ENCODE results near the gene SLC43A3. TPM values are rescaled to one million over a fixed set of nuclear protein-coding genes. Genes with fewer than 3 reads are reported as not detected.

SLC43A3 gene
- total and polyA plus RNA-seq, 2 donors (not counting 3 experiments of a cell fraction or from before 2014, with no cell fraction given) = 68.9 to 104 TPM

GRCh38 chr11:57386178-57386940 lies 40.6 kb downstream of the SLC43A3 start:
- dilution Hi-C loops (cut with MboI; ENCODE audit: extremely low pct_ligation_motif_present, low sequenced_read_pairs) = no loop called here
- no peaks in the 10 kb centered on the region for H3K9me1 ChIP-seq (replicated peaks; ENCODE audit: control insufficient read depth, extremely low read depth, insufficient read depth, low read length)

More at GRCh38 chr11:57386178-57386940, 40.6 kb downstream of the SLC43A3 start:
- Histone ChIP-seq H2AFZ (ENCODE audit: low read depth, low read length) (no peak overlapping the region), H3K36me3 (ENCODE audit: control insufficient read depth in 2 of 2, extremely low read depth in 1 of 2, insufficient read depth in 2 of 2, low read length in 2 of 2) (no peaks in the 10 kb centered on the region), H3K4me3 (replicated peaks in 1 of 3; ENCODE audit: insufficient read depth in 1 of 3, low read depth in 1 of 3, low read length in 3 of 3) (no peak overlapping the region), H4K20me1 (replicated peaks; ENCODE audit: control insufficient read depth, extremely low read depth, insufficient read depth, low read length) (no peaks in the 10 kb centered on the region), H3K4me2 (ENCODE audit: insufficient read depth, low read length) (no peak overlapping the region), H3K27ac (ENCODE audit: insufficient read depth, low read depth, low read length) (no peak overlapping the region), H3K9me3 (replicated peaks; ENCODE audit: control insufficient read depth, insufficient read depth, low read length) (no peaks in the 10 kb centered on the region), H3K4me1 (ENCODE audit: control insufficient read depth, extremely low read depth, insufficient read depth, low read length) (no peaks in the 10 kb centered on the region), H3K27me3 (ENCODE audit: control insufficient read depth in 2 of 2, insufficient read depth in 2 of 2, low read length in 2 of 2) (peaks cover 3 to 5% of the 10 kb centered on the region in 2 experiments), H3K79me2 (ENCODE audit: control insufficient read depth, insufficient read depth, low read length) (no peaks in the 10 kb centered on the region), H3K9ac (replicated peaks; ENCODE audit: extremely low read depth, insufficient read depth, low read length) (no peak overlapping the region)
- intact Hi-C loops (cut with micrococcal nuclease) = no loop called here
- ChIA-PET POLR2A (no interaction called here), CTCF (interaction anchor here (0.8 to 2.8 kb wide), 9 partner anchors 14 to 140 kb away, joined by 3 to 15 read pairs (median 4); no protein-coding TSS in a partner anchor)
- FAIRE-seq (no peak), DNase-seq (ENCODE audit: low read depth, low spot score) (no peak)
- no peak for TF ChIP-seq POLR2AphosphoS5 (IDR thresholded peaks at IDR 0.05; ENCODE audit: insufficient read depth, low read depth, low read length)
- TF ChIP-seq EZH2 (IDR thresholded peaks at IDR 0.05; ENCODE audit: borderline replicate concordance, low read depth, low read length, severe bottlenecking) = no peak
- TF ChIP-seq JUN (IDR thresholded peaks at IDR 0.05; ENCODE audit: borderline replicate concordance, insufficient read depth, insufficient read length, low read depth) = no peak
- no peak for TF ChIP-seq MAX (IDR thresholded peaks at IDR 0.05; ENCODE audit: insufficient read depth, insufficient read length)
- no peak for TF ChIP-seq FOS (IDR thresholded peaks at IDR 0.05; ENCODE audit: borderline replicate concordance, insufficient read depth, low read length)
- no peak for TF ChIP-seq POLR2A (IDR thresholded peaks at IDR 0.05; ENCODE audit: low read depth, low read length)
- no peak for TF ChIP-seq GATA2 (IDR thresholded peaks at IDR 0.05; ENCODE audit: insufficient read depth, insufficient read length, low read depth, low read length)
- TF ChIP-seq MYC (IDR thresholded peaks at IDR 0.05; ENCODE audit: low read depth, low read length) = no peak
- TF ChIP-seq CTCF (IDR thresholded peaks at IDR 0.05; ENCODE audit: extremely low read depth in 1 of 2, insufficient read depth in 1 of 2, low read depth in 1 of 2, low read length in 2 of 2) = no peak
- no TSS peak for BruUV-seq (replicated peaks)
